Measurements from ENCODE around the gene WNT3A. TPM values are rescaled to one million over a fixed set of nuclear protein-coding genes. Genes with fewer than 3 reads are reported as not detected.

The WNT3A gene
- total and polyA plus RNA-seq, 9 of the 15 experiments (the other 6 are each of a cell fraction or from before 2014, with no cell fraction given) = not detected

GRCh38 chr1:228023294-228023639, 16.5 kb downstream of the WNT3A start:
- WGBS (ENCODE audit: insufficient coverage, low coverage, missing lambda C conversion rate) = 0% methylated on average over 3 of the region's 3 CpGs
- Histone ChIP-seq H3K79me2 (ENCODE audit: control insufficient read depth, insufficient read depth, low read length) (no peaks in the 10 kb centered on the region), H3K9me3 (replicated peaks; ENCODE audit: control insufficient read depth, insufficient read depth, low read depth, low read length) (no peaks in the 10 kb centered on the region), H2AFZ (ENCODE audit: low read depth, low read length) (no peak overlapping the region), H3K36me3 (ENCODE audit: control insufficient read depth, insufficient read depth, low read length) (no peaks in the 10 kb centered on the region), H3K9me1 (ENCODE audit: control insufficient read depth, insufficient read depth, low read length) (no peaks in the 10 kb centered on the region), H3K4me3 (no peak overlapping the region), H3K27ac (ENCODE audit: extremely low read depth, low read depth, low read length) (no peak overlapping the region), H3K27me3 (ENCODE audit: control insufficient read depth in 2 of 2, insufficient read depth in 2 of 2, low read length in 2 of 2) (peaks cover 28 to 62% of the 10 kb centered on the region in 2 experiments), H3K9ac (ENCODE audit: insufficient read depth in 1 of 2, low read depth in 2 of 2, low read length in 2 of 2) (no peak overlapping the region), H3K4me1 (replicated peaks in 1 of 2; ENCODE audit: control insufficient read depth in 2 of 2, insufficient read depth in 2 of 2, low read length in 2 of 2) (peaks cover 0 to 12% of the 10 kb centered on the region in 2 experiments; a peak in 2 of 5 replicates), H3K4me2 (ENCODE audit: insufficient read depth, low read length) (no peak overlapping the region), H4K20me1 (replicated peaks; ENCODE audit: control insufficient read depth, insufficient read depth, low read length) (no peaks in the 10 kb centered on the region)
- ATAC-seq (no peak), DNase-seq (ENCODE audit: extremely low read depth in 1 of 4, low spot score in 3 of 4) (no peak), FAIRE-seq (no peak)
- no TSS peak for BruUV-seq (replicated peaks)
- intact Hi-C loops (cut with micrococcal nuclease) = no loop called here
- POLR2A ChIA-PET = no interaction called here
- no peak for TF ChIP-seq SNRNP70 (optimal IDR thresholded peaks at IDR 0.05; ENCODE audit: low read depth, low read length)
- no peak for TF ChIP-seq DEAF1 (CRISPR knock-in tag; IDR thresholded peaks at IDR 0.05)
- no peak for TF ChIP-seq TBL1XR1 (IDR thresholded peaks at IDR 0.05; ENCODE audit: low read length in 2 of 2)
- TF ChIP-seq GATA2 (CRISPR knock-in tag; IDR thresholded peaks at IDR 0.05) = no peak
- TF ChIP-seq OTX1 (CRISPR knock-in tag; IDR thresholded peaks at IDR 0.05) = 0 out of 2 replicates have a peak, but pooled peaks have one; percentile 22
- TF ChIP-seq ZSCAN29 (IDR thresholded peaks at IDR 0.05) = no peak
- no peak for TF ChIP-seq DLX4 (CRISPR knock-in tag; IDR thresholded peaks at IDR 0.05)
- TF ChIP-seq ZBED1 (IDR thresholded peaks at IDR 0.05) = no peak
- TF ChIP-seq MTA1 (IDR thresholded peaks at IDR 0.05; ENCODE audit: borderline replicate concordance) = no peak
- TF ChIP-seq ZEB2 (IDR thresholded peaks at IDR 0.05) = no peak
- TF ChIP-seq SAFB2 (IDR thresholded peaks at IDR 0.05; ENCODE audit: borderline replicate concordance, low read depth, low read length, severe bottlenecking) = no peak
- no peak for TF ChIP-seq CBFA2T2 (conservative IDR thresholded peaks at IDR 0.05)
- TF ChIP-seq ZFP30 (CRISPR knock-in tag; IDR thresholded peaks at IDR 0.05; ENCODE audit: borderline replicate concordance) = no peak
- TF ChIP-seq HDAC3 (IDR thresholded peaks at IDR 0.05; ENCODE audit: borderline replicate concordance, partially characterized antibody) = no peak
- TF ChIP-seq TCF7L2 (IDR thresholded peaks at IDR 0.05; ENCODE audit: low read depth, low read length) = no peak
- TF ChIP-seq HBP1 (CRISPR knock-in tag; IDR thresholded peaks at IDR 0.05) = 0 out of 2 replicates have a peak, but pooled peaks have one; percentile 58
- TF ChIP-seq MCM3 (IDR thresholded peaks at IDR 0.05) = 0 out of 2 replicates have a peak, but pooled peaks have one; percentile 45
- TF ChIP-seq HDAC2 (IDR thresholded peaks at IDR 0.05) = no peak
- TF ChIP-seq SMAD1 (IDR thresholded peaks at IDR 0.05; ENCODE audit: low read depth, low read length, partially characterized antibody) = no peak
- CTCF ChIA-PET (ENCODE audit: low intra/inter-chr PET ratio) = no interaction called here
- in situ Hi-C loops (cut with MboI) = no loop called here
